ENCODE data around the gene NXPE3.
"Not testable (repeated sequence)": the region's sequence is repeated elsewhere in the genome, so short reads cannot be mapped to it uniquely, and the experiment has no call there.

The NXPE3 gene

DNA sequence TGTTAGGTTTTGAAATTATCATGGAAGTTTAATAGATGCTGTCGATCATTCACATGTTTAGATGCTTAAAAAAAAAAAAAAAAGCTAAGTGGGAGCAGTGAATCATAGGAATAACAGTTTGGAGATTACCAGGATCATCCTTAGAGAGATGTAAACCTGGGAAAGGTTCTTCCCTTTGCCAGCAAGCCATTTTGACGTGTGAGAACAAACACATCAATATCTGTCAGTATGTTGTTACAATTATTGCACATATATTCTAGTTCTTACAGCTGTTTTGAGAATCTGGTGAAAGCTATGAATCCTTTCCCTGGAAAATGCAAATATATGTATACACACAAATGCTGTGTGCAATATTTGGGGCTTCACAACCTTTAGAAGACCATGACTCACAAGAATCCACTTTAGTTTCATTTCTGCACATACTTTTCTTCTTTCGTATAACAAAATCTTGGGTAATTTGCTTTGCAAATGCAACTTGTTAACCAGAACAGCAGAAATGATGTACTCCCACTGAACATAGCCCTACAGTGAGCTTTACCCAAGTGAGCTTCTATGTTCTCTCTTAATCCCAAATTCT, 82.3 kb downstream of the NXPE3 start:
- no peak for DNase-seq (ENCODE audit: low spot score)
- Histone ChIP-seq H3K4me3 (no peak overlapping the region), H3K27ac (no peak overlapping the region)
- TF ChIP-seq, protein P1, sequence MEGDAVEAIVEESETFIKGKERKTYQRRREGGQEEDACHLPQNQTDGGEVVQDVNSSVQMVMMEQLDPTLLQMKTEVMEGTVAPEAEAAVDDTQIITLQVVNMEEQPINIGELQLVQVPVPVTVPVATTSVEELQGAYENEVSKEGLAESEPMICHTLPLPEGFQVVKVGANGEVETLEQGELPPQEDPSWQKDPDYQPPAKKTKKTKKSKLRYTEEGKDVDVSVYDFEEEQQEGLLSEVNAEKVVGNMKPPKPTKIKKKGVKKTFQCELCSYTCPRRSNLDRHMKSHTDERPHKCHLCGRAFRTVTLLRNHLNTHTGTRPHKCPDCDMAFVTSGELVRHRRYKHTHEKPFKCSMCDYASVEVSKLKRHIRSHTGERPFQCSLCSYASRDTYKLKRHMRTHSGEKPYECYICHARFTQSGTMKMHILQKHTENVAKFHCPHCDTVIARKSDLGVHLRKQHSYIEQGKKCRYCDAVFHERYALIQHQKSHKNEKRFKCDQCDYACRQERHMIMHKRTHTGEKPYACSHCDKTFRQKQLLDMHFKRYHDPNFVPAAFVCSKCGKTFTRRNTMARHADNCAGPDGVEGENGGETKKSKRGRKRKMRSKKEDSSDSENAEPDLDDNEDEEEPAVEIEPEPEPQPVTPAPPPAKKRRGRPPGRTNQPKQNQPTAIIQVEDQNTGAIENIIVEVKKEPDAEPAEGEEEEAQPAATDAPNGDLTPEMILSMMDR (IDR thresholded peaks at IDR 0.05), result no peak

DNA sequence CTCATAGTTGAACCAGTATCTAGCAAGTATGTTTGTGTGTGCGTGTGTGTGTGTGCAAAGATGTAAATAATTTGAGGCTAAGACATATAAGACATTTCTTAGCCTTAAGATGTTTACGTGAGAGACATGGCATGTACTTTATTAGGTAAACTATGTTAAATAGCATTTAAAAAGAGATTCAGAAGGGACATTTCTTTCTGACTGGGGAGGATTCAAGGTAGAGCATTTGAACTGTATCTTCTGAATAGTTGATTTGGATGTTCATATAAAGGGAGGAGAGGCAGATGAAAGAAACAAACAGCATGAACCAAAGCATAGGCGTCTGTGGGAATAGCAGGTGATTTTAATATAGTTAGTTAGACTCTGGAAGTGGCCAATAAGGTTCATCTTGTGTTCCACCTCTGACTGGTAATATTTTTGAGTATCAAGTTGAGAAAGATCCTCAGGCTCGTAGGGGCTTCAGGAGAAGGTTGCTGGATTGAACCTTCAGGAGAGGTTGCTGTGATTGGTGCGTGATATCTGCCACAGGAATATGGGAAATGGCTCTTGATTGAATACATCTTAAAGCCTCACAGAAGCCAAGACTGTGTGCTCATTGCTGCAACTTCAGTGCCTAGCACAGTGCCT, 82.9 kb downstream of the NXPE3 start:
- no peak overlapping the region for H3K27ac ChIP-seq

DNA sequence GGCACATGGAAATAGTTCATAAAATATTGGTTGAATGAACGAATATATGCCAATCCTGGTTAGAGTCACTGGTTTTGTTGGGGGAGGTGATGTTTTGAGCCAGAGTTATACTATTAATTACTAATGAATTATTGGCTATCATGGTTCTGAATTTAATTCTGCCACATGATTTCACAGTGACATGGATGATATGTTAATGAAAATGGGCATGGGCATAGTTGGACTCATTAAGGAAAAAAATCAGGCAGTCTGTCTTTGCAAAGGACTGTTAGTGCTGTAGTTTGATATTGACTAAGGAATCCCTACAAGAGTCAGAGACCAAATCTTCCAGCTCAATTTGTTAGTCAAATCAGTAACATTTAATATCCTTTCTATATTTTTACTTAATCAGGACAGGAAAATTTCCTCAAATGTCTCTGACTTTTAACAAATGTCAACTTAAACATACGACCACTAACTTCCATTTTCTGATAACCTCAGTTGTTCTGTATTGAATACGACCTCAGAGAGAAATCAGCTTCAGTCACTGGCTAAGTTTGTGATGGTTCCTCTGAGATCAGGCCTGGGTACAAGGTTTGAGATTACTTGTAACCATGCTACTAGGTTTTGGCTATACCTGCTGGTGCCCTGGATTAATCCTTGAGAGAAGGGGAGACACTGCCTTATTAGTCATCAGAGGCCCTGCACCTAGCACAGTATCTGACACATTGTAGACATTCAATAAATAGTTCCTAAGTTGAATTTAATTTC, 83.6 kb downstream of the NXPE3 start:
- Histone ChIP-seq H3K27ac (no peak overlapping the region), H3K4me3 (no peak overlapping the region)
- DNase-seq (ENCODE audit: low spot score), result no peak
- TF ChIP-seq, protein P1 (IDR thresholded peaks at IDR 0.05), result no peak

More for the DNA sequence above, 82.9 kb downstream of the NXPE3 start:
- no peak for DNase-seq (ENCODE audit: low spot score)
- TF ChIP-seq, protein P1 (IDR thresholded peaks at IDR 0.05), result no peak
- H3K4me3 ChIP-seq, result no peak overlapping the region

DNA sequence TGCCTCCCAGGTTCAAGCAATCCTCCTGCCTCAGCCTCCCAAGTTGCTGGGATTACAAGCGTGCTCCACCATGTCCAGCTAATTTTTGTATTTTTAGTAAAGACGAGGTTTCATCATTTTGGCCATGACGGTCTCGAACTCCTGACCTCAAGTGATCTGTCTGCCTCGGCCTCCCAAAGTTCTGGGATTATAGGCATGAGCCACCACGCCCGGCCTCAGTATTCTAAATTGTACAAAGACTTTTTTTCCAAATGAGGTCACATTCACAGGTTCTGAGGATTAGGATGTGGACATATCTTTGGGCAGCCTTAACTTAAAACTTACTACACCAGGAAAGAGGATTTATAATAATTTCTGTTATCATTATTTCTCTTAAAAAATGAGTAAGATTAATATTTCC, 85.9 kb downstream of the NXPE3 start:
- H3K27ac ChIP-seq; H3K4me3 ChIP-seq; DNase-seq (ENCODE audit: low spot score): not testable (repeated sequence)

DNA sequence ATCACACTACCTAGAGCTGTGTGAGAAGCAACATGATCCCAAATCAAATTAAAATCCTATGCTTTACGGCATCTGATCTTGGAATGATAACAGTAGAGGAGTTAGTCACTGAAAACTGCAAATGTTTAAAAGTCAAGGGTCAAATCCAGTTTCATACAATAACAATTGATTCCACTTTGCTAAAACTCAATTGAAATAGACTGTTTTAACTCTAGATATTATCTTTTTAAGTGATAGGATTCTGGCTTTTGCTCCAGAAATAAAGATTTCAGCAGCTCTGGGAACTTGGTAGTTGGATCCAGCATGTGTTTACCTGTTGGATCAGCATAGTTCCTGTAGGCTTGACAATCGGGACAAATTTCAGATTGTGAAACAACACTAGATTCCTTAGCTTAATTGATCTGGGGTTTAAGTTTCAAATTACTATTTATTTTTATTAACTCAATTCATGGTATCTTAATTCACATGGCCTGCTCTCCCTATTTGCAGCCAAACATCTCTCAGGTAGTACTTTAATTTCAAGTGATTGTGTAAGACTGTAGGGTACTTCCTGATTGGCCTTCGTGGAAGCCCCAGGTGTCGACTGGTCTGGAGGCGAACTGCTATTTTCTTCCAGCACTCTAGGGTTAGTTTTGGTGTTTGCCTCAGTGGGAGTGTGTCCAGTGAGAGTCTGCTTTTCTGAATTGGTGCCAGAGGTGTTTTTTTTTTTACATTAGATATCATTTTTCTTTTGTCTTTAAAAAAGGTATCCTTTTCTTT, 86.9 kb downstream of the NXPE3 start:
- Histone ChIP-seq H3K27ac (no peak overlapping the region), H3K4me3 (no peak overlapping the region)
- no peak for DNase-seq (ENCODE audit: low spot score)
- TF ChIP-seq, protein P1 (IDR thresholded peaks at IDR 0.05), result no peak

DNA sequence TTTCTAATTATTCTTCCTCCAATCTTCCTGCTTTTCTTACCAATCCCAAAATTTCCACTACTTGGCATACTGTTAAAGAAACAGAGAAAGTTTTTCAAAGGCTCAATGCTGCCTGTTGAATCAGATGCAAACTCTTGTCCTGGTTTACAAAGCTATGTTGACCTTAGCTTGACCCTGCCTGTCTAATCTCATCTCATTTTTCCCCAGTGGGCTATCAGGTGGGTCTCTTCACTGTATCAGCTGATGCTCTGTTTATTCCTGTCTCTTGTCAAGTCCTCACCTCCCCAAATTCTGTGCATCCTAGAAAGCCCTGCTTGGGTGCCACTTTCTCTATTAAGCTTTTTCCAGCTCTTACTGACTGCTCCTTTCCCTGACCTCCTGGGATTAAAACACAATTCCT, 88.5 kb downstream of the NXPE3 start:
- no peak overlapping the region for H3K27ac ChIP-seq
- TF ChIP-seq, protein P1 (IDR thresholded peaks at IDR 0.05), result no peak
- no peak overlapping the region for H3K4me3 ChIP-seq
- no peak for DNase-seq (ENCODE audit: low spot score)

DNA sequence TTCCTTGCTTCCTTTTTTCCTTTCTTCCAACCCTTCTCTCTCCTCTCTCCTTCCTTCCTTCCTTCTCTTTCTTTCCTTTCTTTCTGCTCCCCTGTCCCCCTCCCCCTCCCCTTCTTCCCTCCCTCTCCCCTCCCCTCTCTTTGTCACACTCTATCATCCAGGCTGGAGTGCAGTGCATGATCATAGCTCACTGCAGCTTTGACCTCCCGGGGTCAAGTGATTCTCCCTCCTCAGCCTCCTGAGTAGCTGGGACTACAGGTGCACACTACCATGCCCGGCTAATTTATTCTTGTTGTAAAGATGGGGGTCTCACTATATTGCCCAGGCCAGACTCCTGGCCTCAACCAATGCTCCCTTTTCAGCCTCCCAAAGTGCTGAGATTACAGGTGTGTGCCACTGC, 89.0 kb downstream of the NXPE3 start:
- TF ChIP-seq, protein P1 (IDR thresholded peaks at IDR 0.05), result no peak
- no peak for DNase-seq (ENCODE audit: low spot score)
- H3K27ac ChIP-seq, result peak overlapping the region in 1 of 2 donors; percentile 16
- no peak overlapping the region for H3K4me3 ChIP-seq

All from coronary artery (tissue), 2 donors.